ENCODE results near the gene SAMD7.

SAMD7 gene

DNA sequence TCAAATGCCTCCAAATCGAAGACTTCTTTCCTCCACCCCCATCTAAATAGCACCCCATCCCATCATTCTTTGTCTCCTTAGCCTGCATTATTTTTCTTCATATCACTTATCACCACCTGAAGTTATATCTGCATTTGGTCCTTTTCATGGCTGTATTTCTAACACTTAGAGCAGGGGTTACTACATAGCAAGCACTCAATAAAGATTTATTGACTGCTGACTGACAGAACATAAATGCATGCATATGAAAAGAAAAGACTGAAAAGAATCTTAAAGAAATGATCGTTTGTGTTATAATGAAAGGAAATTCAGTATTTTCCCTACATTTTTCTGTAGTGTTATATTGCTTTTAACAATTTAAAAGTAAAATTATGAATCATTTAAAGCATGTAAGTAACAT, 43.0 kb upstream of the SAMD7 start:
- no peak overlapping the region for H3K4me3 ChIP-seq (replicated peaks; ENCODE audit: low read depth, low read length)
- TF ChIP-seq, protein P1, sequence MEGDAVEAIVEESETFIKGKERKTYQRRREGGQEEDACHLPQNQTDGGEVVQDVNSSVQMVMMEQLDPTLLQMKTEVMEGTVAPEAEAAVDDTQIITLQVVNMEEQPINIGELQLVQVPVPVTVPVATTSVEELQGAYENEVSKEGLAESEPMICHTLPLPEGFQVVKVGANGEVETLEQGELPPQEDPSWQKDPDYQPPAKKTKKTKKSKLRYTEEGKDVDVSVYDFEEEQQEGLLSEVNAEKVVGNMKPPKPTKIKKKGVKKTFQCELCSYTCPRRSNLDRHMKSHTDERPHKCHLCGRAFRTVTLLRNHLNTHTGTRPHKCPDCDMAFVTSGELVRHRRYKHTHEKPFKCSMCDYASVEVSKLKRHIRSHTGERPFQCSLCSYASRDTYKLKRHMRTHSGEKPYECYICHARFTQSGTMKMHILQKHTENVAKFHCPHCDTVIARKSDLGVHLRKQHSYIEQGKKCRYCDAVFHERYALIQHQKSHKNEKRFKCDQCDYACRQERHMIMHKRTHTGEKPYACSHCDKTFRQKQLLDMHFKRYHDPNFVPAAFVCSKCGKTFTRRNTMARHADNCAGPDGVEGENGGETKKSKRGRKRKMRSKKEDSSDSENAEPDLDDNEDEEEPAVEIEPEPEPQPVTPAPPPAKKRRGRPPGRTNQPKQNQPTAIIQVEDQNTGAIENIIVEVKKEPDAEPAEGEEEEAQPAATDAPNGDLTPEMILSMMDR (IDR thresholded peaks at IDR 0.05; ENCODE audit: low read depth, low read length, missing control alignments), result no peak
- no peak for DNase-seq (ENCODE audit: extremely low read depth, low read depth)

DNA sequence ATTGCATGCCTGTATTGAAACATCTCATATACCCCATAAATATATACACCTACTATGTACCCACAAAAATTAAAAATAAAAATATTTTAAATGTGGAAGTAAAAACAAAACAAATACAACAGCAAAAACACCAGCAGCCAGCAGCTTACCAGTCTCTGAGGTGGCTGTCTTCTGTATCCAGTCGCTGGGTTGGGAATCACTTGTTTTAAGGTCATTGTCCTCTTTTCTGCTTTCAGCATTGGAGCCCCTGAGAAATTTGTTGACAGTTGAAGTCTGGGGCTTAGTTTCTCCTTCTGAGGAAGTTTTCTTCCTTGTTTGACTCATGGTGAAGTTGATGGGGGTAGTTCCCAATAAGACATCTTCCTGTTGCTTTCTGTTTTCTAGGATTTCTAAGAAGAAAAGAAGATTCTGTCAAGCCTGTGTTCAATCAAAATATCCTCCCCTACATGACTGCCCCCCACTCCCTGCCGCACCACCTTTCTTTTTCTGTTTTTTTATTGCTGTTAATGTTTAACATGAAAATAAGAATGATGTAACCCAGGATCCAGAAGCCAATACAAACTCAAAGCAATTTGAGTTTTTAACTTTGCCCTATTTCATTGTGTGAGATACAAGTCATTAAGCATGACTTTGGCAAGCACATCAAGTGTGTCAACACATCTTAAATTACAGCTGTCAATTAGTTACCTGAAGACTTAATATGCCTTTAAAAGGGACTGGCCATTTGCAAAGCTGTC, 41.7 kb upstream of the SAMD7 start, which contains the start of gene LRRC31:
LRRC31 (minus strand) TSS at position 452 of the 737 bp plus-strand sequence; CDS start at position 324, 128 bp downstream.
- no peak for DNase-seq (ENCODE audit: extremely low read depth, low read depth)
- no peak within 1 kb of the TSS for H3K4me3 ChIP-seq (replicated peaks; ENCODE audit: low read depth, low read length)
- TF ChIP-seq, protein P1 (IDR thresholded peaks at IDR 0.05; ENCODE audit: low read depth, low read length, missing control alignments), result no peak

DNA sequence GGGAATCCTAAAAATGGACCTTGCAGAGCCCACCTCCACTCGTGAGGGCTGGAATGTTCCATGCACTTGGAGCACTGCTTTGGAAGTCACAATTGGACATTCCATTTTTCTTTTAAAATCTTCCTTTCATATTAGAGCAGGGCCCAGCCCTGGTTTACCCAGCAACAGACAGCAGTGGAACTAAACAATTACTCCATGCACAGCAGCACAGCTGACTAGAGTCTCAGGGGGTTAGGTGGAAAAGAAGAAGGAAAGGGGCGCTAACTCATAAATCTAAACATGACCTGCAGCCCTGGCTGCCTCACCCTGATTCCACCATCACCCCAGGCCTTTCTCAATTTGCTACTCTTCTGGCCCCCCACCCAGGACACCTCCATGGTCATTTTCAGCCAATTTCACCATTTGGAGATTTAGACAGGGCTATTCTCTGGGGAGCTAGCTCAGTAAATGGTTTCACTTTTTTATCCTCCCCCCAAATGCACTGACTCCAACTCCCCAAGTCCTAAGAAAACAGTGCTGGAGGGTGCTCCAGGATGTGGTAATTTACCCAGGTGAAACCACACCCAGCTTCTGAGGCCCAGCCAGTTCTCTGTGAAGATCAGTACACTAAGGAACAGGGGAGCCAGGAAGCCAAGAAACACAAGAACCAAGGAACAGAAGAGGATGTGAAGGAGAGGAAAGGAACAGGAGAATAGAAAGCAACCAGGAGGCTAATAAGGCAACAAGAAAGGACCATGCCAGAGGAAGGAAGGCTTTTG, 40.1 kb upstream of the SAMD7 start:
- TF ChIP-seq, protein P1 (IDR thresholded peaks at IDR 0.05; ENCODE audit: low read depth, low read length, missing control alignments), result no peak
- DNase-seq (ENCODE audit: extremely low read depth, low read depth), result no peak

DNA sequence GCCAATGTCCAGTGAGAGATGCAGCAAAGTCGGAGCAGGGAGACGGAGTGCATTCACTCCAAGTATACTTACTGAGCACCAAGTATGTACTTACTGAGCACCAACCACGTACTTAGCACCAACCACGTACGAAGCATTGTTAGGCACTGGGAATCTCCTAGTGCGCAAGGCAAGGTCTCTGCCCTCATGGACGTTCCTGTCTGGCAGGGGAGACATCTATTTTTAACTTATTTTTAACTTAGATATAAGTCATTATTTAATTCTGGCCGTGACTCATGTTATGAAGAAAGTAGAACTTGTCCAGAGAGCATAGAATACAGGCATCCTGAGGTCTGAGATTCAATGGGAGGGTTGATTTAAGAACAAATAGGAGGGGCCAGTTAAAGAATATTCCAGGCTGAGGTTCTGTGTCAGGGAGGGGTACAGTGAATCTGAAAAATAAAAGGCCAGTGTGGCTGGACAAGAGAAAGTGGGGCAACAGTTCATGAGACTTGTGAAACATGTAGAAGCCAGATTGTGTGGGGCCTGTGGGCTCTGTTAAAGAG, 32.3 kb upstream of the SAMD7 start:
- TF ChIP-seq, protein P1 (IDR thresholded peaks at IDR 0.05; ENCODE audit: low read depth, low read length, missing control alignments), result no peak
- no peak for DNase-seq (ENCODE audit: extremely low read depth, low read depth)
- no peak overlapping the region for H3K4me3 ChIP-seq (replicated peaks; ENCODE audit: low read depth, low read length)

More for the DNA sequence above, 40.1 kb upstream of the SAMD7 start:
- H3K4me3 ChIP-seq (replicated peaks; ENCODE audit: low read depth, low read length), result no peak overlapping the region

DNA sequence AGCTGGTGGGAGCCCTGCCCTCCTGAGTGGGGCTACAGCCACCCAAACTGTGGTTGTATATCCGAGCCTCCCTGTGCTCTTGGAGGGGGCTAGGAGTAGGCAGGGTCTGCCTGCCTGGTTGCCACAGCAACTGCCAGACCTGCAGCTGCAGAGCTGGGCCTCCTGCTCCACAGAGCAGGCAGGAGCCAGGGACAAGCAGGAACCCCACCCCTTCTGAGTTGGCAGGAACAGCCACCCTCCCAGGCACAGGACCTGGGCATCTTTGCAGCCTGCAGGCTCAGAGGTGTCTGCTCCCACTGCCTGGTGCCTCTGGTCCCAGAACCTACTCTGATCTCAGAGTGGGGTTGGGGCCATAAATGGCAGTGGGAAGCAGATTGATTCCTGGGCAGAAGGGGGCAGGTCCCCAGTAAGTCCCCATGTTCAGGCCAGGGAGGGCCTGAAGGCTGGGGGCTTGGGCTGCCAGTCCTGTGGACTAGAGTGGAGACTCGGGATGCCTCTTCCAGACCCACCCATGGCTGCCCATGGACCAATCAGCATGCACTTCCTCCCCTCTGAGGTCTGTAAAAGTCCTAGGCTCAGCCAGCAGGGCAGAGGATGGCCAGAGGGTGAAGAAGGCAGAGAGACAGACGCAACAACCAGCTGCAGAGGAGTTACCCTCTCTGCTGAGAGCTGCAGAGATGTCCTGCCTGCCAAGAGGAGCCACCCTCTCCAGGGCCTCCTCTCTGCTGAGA, 31.4 kb upstream of the SAMD7 start:
- TF ChIP-seq, protein P1 (IDR thresholded peaks at IDR 0.05; ENCODE audit: low read depth, low read length, missing control alignments), result no peak
- no peak for DNase-seq (ENCODE audit: extremely low read depth, low read depth)
- no peak overlapping the region for H3K4me3 ChIP-seq (replicated peaks; ENCODE audit: low read depth, low read length)

DNA sequence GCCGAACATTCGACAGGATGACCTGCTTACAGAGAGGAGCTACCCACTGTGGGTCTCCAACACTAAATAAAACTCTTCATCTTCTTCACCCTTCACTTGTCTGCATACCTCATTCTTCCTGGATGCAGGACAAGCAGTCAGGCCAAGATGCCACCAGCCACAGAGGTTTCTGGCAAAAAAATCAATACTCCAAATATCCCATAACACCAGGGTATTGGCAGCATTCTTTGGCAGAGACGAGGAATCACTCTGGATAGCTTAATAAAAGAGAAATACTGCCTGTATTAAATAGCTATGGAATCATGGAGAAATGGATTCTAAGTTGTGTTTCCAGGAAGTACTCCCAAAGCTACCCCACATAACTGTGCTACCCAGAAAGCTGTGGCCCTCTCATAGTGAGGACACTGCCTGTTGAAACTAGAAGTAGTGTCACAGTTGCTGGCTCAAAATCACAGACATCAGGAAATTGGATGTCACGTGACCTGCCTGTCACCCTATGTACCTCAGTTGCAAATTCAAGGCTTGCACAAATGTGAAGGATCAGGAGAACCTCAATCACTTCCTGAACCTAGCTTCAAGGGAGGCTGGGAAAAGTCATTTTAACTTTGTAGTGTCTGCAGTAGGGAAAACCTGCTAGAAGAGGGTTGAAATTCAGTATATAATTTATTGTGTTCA, 30.7 kb upstream of the SAMD7 start:
- TF ChIP-seq, protein P1 (IDR thresholded peaks at IDR 0.05; ENCODE audit: low read depth, low read length, missing control alignments), result no peak
- H3K4me3 ChIP-seq (replicated peaks; ENCODE audit: low read depth, low read length), result no peak overlapping the region
- DNase-seq (ENCODE audit: extremely low read depth, low read depth), result no peak
